ENCODE measurements around the gene HK3.

DNA sequence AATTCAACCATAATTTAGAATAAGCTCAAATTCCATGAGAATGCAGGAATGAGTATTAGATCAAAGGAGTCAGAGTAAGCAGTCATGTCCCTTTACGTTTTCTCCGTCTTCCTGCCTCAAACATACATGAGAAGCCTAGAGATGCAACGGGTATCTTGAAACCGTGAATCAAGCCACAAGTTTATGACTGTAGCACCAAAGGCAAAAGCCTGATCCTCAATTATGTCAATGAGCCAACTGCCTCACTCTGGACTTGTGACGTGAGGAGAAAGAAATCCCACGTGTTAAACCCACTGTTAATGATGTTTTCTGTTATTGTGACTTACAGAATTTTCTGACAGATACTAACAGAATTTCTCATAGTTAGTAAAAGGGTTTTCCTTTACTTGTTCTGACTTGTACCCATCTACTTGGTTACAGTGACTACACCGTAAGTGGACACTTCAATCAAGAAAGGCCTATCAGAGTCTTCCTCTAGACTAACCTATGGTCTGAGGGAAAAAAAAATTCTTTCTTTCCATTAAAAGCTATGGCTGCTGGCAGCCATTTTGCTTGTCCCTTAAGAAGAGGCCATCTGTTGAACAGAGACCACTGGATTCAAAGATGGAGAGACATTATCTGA, 35.3 kb upstream of the HK3 start:
- no peak for TF ChIP-seq CTCF (optimal IDR thresholded peaks at IDR 0.05 in 1 of 3, IDR thresholded peaks at IDR 0.05 in 1 of 3, conservative IDR thresholded peaks at IDR 0.05 in 1 of 3; ENCODE audit: extremely low read depth in 1 of 3, insufficient read depth in 2 of 3, low read length in 3 of 3)
- TF ChIP-seq EZH2 (IDR thresholded peaks at IDR 0.05; ENCODE audit: low read length) = no peak

All from keratinocyte (primary cell).